Measurements from ENCODE around the gene STX8. TPM values are rescaled to one million over a fixed set of nuclear protein-coding genes. Genes with fewer than 3 reads are reported as not detected.

STX8 gene
- total RNA-seq, 1 experiment from 2014 or later = 50.3 TPM

GRCh38 chr17:9342225-9342624, 233.4 kb downstream of the STX8 start:
- no peak for ATAC-seq
- no peaks in the 10 kb centered on the region for H3K36me3 ChIP-seq (ENCODE audit: control insufficient read depth, insufficient read depth, low read length)
- BruUV-seq (replicated peaks) = no TSS peak
- ChIA-PET POLR2A (no interaction called here), CTCF (no interaction called here)
- intact Hi-C loops (cut with micrococcal nuclease; ENCODE audit: unreplicated experiment) = no loop called here
- H3K27me3 ChIP-seq (ENCODE audit: control insufficient read depth, insufficient read depth, low read length) = no peaks in the 10 kb centered on the region
- DNase-seq (ENCODE audit: low read depth, low spot score) = no peak
- H3K4me3 ChIP-seq (ENCODE audit: low read depth in 2 of 2, low read length in 2 of 2) = no peak overlapping the region
- no peaks in the 10 kb centered on the region for H3K4me1 ChIP-seq (ENCODE audit: control insufficient read depth, insufficient read depth, low read length)
- no peaks in the 10 kb centered on the region for H3K9me3 ChIP-seq (ENCODE audit: control insufficient read depth, insufficient read depth, low read depth, low read length)
- in situ Hi-C loops (cut with HindIII; ENCODE audit: low pct_unique_long_range_greater_than_20kb, low sequenced_read_pairs) = no loop called here
- H3K27ac ChIP-seq (ENCODE audit: low read length) = no peak overlapping the region
- TF ChIP-seq SIN3A (IDR thresholded peaks at IDR 0.05; ENCODE audit: borderline replicate concordance, insufficient read depth, low read depth, low read length) (no peak), CTCF (IDR thresholded peaks at IDR 0.05) (no peak), TCF7L2 (IDR thresholded peaks at IDR 0.05; ENCODE audit: low read depth, low read length) (no peak), REST (IDR thresholded peaks at IDR 0.05; ENCODE audit: insufficient read depth in 1 of 2, low read depth in 2 of 2, low read length in 1 of 2) (no peak), POLR2AphosphoS5 (IDR thresholded peaks at IDR 0.05; ENCODE audit: low read depth, low read length) (no peak)

- intact Hi-C loops (cut with micrococcal nuclease; ENCODE audit: unreplicated experiment) (no loop called here), in situ Hi-C loops (cut with HindIII; ENCODE audit: low pct_unique_long_range_greater_than_20kb, low sequenced_read_pairs) (no loop called here)
Observed at GRCh38 chr17:9339958-9340357, 235.7 kb downstream of the STX8 start.

More at GRCh38 chr17:9339958-9340357, 235.7 kb downstream of the STX8 start:
- H3K36me3 ChIP-seq (ENCODE audit: control insufficient read depth, insufficient read depth, low read length) = no peaks in the 10 kb centered on the region
- no peak for ATAC-seq
- H3K9me3 ChIP-seq (ENCODE audit: control insufficient read depth, insufficient read depth, low read depth, low read length) = peaks cover 10% of the 10 kb centered on the region; the same call in 1 of the 2 replicates
- H3K4me1 ChIP-seq (ENCODE audit: control insufficient read depth, insufficient read depth, low read length) = no peaks in the 10 kb centered on the region
- BruUV-seq (replicated peaks) = TSS peak; percentile 38
- TF ChIP-seq REST (IDR thresholded peaks at IDR 0.05; ENCODE audit: insufficient read depth in 1 of 2, low read depth in 2 of 2, low read length in 1 of 2) (no peak), TCF7L2 (IDR thresholded peaks at IDR 0.05; ENCODE audit: low read depth, low read length) (no peak), CTCF (IDR thresholded peaks at IDR 0.05) (no peak), SIN3A (IDR thresholded peaks at IDR 0.05; ENCODE audit: borderline replicate concordance, insufficient read depth, low read depth, low read length) (no peak), POLR2AphosphoS5 (IDR thresholded peaks at IDR 0.05; ENCODE audit: low read depth, low read length) (no peak)
- ChIA-PET CTCF (no interaction called here), POLR2A (no interaction called here)
- DNase-seq (ENCODE audit: low read depth, low spot score) = no peak
- no peak overlapping the region for H3K27ac ChIP-seq (ENCODE audit: low read length)
- no peak overlapping the region for H3K4me3 ChIP-seq (ENCODE audit: low read depth in 2 of 2, low read length in 2 of 2)
- H3K27me3 ChIP-seq (ENCODE audit: control insufficient read depth, insufficient read depth, low read length) = no peaks in the 10 kb centered on the region
